HG03457 (cell line): ENCODE measurements around the gene CYB561A3.
A peak's percentile ranks its signal among the peaks of the same experiment; 100 is the strongest.

Source experiments
- ATAC-seq: cut with Tn5 transposase; IDR thresholded peaks from one replicate; pipeline ENCODE4 v1.9.1; 2021; ENCODE audit warnings: moderate number of reproducible peaks; ENCODE audit not compliant: unreplicated experiment

The CYB561A3 gene

DNA sequence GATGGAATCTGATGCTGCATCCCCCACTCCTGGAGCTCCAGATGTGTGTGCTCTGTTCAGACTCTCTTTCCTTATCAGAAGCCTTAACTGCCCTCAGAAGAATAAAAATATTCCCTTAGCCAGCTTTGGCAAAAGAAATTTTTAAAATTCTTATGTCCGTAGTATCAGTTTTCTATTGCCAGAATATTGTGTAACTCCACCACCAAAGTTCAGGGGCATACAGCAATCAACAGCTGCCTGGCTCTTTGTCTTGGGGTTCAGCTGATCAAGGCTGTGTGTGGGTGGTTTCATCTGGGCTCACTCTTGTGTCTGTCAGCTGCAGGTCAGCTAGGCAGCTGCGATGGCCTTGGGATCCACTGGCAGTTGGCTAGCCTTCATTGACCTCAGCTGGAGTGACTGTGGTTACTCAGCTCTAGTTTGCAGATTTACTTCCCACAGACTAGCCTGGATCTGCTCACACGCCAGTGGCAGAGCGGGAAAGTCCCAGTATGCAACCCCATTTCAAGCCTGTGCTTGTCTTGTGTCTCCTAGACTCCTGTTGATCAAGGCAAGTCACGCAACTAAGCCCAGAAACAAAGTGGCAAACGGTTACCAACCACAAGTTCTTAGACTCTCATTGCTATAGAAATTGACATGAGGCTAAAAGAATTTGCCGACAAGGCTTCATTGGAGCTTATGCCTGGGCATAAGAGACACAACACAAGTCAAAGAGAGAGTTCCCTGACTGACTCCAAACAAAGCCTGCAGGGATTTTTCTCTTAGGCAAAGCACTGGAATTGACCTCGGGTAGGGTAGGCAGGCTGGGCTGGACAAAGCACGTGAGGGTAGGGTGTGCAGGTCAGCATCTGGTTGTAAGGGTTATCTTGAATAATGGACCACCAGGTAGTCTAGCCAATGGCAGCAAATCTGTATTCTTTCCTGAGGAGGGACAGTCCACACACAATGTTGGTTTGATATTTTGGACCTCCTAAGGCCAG lies 8.0 kb upstream of the CYB561A3 start:
- ATAC-seq: no peak

DNA sequence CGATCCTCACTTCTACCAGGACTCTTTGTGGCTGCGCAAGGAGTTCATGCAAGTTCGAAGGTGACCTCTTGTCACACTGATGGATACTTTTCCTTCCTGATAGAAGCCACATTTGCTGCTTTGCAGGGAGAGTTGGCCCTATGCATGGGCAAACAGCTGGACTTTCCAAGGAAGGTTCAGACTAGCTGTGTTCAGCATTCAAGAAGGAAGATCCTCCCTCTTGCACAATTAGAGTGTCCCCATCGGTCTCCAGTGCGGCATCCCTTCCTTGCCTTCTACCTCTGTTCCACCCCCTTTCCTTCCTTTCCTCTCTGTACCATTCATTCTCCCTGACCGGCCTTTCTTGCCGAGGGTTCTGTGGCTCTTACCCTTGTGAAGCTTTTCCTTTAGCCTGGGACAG lies 7.0 kb upstream of the CYB561A3 start:
- no peak for ATAC-seq

DNA sequence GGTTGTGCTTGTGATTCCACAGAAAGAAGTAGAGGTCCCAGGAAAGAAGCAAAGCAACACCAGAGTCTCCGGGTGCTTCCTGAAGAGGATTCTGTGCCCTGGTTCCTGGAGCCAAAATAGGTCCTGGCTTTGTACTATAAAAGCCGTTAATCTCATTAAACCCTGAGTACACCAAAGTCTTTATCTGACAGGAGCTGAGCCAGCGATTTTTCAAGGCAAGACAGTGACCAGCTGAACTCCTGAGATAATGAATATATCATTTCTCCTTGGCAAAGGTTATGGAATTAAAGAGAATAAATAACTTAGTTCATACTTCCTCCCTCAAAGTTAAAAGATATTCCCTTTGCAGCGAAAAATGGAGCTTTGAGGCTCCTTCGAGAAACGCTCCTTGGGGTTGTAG lies 5.7 kb upstream of the CYB561A3 start:
- no peak for ATAC-seq

DNA sequence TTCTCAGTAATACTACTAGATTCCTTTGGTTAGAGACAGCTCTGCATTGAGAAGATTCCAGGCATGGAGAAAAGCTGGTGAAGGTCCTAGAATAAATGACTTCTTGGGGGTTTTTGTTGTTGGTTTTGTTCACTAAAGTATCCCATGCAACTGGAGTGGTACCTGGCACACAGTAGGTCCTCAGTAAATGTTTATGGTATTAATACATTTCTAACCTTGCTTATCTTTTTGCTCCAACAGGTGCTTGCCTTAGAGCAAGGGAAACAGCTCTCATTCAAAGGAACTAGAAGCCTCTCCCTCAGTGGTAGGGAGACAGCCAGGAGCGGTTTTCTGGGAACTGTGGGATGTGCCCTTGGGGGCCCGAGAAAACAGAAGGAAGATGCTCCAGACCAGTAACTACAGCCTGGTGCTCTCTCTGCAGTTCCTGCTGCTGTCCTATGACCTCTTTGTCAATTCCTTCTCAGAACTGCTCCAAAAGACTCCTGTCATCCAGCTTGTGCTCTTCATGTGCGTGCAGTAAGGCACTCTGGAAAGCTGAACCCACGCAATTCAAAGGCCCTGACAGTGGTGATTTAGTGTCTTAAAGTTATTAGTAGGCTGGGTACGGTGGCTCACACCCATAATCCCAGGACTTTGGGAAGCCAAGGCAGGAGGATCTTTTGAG lies 2.5 kb upstream of the CYB561A3 start:
- ATAC-seq: no peak

DNA sequence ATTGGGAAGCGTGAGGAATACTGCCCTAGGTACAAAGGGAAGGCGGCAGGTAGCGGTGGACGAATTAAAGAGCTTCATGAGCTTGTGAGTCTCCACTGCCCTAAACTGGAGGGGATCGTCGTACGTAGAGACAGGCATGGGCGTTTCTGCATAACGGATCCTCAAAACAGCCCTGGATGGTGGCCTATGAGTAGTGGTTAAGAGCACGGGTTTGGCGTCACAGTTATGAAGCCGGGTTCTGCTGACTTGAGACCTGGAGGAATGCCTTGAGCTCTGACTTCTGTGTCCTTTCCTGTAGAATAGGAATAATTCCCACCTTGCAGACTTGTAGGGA lies 827 bp upstream of the CYB561A3 start:
- no peak for ATAC-seq

DNA sequence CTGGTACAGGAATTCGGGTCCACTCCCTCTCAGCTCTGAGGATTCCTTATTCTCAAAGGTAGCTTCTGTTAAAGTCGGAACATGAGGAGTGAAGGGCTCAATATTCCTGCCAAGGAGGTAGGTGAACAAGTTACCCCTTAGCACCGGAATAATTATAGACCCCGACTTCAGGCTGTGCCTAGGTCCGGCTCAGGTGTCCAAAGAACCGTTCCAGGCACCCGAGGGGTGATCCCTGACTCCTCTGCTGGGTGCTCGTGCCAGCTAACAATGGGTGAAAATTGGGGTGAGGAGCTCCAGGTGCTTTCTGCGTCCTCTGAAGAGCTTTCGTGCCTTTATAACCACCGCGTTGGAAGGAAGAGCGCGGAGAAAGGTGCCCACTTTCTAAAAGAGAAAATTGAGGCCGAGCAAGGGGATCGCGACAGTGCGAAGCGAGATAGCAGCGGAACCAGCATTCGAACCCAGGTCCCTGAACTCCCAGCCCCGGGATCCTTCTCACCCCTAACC lies 393 bp downstream of the CYB561A3 start:
- ATAC-seq: no peak

DNA sequence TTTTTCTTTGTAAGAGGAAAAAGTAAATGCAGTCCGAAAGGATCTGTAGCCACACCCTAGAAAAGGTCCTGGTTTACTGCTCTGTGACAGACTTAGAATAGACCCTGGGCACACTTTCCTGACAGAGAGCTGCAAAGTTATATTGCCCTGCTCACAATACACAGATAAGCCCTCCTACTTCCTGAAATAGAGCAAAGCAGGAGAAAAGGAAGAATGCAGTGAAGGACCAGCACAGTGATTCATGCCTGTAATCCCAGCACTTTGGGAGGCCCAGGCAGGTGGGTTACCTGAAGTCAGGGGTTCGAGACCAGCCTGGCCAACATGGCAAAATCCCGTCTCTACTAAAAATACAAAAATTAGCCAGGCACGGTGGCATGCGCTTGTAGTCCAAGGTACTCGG lies 2.2 kb downstream of the CYB561A3 start:
- no peak for ATAC-seq

DNA sequence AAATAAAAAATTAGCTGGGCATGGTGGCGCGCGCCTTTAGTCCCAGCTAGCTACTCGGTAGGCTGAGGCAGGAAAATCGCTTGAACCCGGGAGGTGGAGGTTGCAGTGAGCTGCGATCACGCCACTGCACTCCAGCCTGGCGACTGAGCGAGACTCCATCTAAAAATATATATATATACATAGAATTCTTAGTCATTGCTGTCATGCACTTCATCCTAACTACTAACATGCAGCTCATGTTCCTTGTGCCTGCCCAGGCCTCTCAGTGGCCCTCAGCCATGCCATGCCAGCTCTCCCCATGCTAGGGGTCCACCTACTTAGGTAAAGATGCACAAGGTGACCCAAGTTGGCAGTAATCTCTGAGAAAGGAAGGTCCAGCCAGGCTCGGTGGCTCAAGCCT lies 3.1 kb downstream of the CYB561A3 start:
- ATAC-seq: no peak

DNA sequence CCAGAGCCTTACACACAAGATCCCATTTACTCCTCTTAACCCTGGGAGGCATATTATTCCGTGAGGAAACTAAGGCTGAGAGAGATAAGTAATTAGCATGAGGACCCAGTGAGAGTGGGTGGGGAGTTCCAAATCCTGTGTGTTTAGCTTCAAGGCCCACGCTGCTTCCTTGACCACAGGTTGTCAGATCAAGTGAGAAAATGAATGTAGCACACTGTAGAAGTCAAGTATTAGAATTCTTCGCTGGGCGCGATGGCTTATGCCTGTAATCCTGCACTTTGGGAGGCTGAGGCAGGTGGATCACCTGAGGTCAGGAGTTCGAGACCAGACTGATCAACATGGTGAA lies 3.8 kb downstream of the CYB561A3 start:
- no peak for ATAC-seq

DNA sequence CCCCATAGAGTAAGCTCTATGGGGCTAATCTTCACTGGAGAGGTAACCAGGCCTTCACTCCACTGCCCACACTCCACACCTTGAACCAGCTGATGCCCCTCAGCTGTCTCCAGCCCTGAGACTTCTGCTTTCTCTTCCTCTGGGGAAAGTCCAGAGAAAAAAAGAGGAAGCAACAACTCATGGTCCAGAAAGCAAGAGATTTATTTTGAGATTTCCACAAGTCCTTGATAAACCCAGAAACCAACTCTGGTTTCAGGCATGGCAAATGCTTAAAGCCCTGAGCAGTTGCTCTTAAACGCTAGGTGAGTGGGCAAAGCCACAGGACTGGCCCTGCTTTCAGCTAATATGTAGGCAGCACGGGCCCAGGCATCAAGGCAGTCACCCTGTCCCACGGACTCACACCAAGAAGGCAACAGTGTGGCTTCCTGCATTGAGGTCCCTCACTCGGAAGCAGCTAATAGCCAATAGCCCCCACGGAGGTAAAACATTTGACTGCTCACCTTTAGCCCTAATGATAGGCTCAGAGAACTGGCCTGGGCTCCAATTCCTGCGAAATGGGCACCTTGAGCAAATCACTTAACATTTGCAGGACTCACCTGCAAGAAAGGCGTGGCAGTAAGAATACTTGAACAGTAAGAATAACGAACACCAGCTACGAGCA lies 4.3 kb downstream of the CYB561A3 start:
- ATAC-seq: peak; percentile 44

DNA sequence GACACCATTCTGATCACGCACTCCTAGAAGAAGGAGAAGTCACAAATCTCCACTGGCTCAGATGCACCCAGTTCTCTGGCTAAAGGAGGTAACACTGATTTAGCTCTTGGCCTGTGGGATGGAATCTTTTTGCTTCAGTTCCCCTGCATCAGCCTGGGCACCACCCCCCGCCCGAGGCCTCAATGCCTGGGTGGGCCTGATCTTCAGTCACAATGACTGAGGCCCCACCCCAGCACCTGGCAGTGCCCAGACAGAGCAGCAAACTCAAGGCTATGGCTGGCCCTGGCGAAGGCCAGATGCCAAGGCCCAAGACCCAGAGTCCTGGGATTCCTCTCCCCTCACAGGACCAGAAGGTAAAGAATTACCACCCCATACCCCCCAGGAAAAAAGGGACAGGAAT lies 5.0 kb downstream of the CYB561A3 start:
- ATAC-seq: no peak

DNA sequence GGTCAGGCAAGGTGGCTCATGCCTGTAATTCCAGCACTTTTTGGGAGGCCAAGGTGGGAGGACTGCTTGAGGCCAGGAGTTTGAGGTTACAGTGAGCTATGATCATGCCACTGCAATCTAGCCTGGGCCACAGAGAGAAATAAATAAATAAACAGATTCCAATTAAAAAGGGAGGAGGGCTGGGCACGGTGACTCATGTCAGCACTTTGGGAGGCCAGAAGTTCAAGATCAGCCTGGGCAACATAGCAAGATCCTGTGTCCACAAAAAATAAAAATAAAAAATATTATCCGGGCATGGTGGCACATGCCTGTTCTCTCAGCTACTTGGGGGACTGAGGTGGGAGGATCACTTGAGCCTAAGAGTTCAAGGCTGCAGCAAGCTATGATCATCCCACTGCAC lies 7.5 kb downstream of the CYB561A3 start:
- ATAC-seq: no peak

DNA sequence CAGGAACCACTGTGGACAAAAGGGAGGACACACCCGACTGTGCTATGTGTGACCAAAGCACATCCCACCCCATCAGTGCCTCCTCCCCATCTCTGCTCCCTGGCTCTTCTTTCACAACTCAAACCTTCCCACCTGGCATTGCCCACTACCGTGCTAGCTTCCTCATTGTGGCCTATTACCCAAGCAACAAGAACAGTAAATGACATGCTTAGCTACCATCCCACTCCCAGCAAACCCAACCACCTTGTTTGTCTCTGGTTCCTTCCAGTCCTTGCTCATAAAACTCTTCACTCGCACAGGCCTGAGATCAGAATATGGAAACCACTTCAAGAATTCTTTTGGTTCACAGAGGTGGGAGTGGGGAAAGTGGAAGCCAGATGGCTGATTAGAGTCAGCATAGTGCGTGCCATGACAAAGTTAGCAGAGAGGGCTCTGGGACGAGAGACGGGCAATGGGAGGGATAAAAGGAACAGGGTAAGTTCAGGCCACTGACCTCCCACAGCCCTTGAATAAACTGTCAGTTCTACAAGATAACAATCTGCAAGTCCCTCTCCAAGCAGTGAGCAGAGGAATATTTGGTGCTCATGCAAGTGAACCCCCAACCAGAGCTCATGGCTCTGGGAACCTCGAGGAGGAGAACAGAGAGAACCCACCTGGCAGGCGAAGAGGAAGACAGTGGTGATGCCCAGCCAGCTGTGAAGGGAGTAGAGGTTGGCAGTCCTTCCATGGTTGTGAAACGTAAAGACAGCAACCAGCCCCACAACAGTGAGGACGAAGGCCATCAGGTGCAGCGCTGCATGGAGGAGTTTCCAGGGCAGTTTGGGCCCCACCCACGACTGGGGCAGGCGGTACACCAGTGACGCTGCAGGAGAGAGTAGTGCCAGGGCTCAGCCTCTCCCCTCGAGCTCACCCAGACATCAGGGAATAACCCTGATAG lies 8.3 kb downstream of the CYB561A3 start:
- ATAC-seq: no peak

DNA sequence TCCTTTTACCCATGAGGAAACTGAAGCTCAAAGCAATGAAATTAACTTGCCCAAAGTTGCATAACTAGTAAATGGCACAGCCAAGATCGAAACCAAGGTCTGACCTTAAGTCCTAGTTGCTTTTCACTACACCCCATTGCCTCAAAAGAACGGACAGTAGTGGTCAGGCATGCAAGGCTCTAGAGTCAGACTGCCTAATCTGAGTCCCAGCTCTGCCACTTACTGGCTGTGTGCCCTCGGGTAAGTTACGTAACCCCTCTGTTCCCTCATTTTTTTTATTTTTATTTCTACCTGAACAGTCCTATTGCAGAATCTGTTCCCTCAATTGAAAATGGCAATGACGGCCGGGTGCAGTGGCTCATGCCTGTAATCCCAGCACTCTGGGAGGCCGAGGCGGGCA lies 9.6 kb downstream of the CYB561A3 start:
- ATAC-seq: no peak

DNA sequence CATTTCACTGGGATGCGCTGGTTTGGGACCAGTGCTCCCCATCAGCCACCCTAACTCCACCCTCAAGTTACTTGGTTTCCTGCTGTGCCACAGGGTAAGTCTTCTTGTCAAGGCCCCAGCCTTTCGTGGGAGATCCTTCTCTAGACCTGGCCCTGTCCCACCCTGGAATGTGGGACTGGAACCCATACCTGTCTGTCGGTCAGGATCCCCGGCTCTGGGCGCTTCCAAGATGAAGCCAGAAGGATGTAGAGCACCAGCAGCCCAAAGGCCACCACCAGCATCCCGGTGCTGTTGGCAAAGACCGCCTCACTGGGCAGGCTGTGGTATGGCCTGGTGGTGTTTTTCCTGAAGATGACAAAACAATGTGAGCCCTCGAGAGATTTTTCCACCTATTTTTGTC lies 10.9 kb downstream of the CYB561A3 start:
- no peak for ATAC-seq

DNA sequence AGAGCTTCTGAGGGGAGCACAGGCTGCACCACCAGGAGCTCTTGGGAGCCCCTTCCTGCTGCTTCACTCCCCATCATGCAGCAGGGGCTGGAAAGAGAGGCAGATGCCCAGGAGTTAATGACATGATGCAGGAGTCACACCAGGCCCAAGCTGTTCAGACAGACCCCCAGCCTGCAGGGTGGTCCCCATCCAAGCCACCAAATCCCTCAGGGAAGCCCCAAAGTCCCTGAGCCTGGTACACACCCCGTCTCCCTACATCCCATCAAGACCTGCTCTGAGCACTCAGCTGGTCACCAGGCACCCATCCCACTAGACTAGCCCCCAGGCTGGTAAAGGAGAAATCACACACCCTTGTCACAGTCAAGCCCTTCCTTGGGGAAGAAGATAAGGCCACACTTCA lies 11.3 kb downstream of the CYB561A3 start:
- ATAC-seq: no peak

DNA sequence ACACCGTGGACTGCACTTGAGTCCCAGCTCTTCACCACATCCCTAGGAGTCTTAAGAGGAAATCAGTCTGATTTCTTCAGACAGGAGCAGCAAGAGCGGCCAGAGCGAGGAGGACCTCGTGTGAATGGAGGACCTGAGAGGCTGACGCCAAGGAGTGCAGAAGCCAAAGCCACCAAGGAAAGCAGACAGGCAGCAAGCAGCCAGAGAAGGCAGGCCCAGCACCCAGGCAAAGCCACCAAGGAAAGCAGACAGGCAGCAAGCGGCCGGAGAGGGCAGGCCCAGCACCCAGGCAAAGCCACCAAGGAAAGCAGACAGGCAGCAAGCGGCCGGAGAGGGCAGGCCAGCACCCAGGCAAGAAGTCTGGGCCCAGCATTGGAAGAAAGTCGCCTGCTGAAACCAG lies 11.8 kb downstream of the CYB561A3 start:
- ATAC-seq: no peak

DNA sequence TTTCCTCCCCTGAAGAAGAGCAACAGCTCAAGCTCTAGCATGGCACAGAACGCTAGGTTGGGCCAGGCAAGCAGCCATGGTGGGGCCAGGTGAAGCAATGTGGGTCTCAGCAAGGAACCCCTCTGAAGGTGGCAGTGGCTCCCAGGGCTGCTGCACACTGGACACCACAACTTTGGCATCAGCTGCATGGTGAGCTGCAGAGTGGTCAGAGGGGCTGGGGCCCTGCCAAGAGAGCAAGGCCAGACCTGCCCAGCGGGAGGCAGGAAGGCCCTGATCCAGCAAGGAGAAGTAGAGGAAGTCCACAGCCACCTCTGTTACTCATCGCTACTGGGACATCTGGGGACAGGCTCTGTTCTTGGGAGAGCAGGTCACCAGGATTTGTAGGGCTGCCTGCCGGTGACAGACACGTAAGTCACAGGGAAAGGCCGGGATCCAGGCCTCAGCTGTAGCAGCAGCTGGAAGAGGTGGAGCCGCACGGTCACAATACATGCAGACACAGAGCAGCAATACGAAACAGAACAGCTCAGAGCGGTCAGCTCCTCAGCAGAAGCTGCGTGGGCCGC lies 12.4 kb downstream of the CYB561A3 start:
- ATAC-seq: no peak

DNA sequence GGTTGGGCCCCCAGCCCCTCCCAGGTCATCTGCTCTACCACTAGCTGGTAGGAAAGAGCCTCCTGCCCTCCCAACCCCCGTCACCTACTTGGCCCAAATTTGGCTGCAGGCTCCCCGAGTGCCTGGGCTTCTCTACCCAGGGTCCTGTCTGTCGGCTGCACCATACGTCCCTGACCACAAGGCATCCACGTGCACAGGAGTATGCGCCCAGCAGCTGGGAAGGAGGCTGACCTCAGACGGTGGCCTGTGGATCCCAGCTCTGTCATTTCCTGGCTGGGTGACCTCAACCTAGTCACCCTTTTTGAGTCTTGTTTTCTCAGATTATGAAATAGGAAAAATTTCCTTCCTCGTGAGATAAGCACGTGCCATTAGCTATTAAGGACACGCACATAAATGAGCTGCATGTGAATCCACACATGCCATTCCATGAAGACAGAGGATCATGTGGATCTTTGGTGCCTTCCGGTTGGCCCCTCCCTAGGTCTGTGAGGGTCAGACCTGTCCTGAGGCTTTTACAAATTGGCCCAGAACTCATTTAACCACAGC lies 13.7 kb downstream of the CYB561A3 start:
- no peak for ATAC-seq
